Measurements from ENCODE around the gene TTPAL. TPM values are rescaled to one million over a fixed set of nuclear protein-coding genes. Genes with fewer than 3 reads are reported as not detected.

The TTPAL gene
- total and polyA plus RNA-seq, 4 donors: 11.6 to 39.7 (median 17.6) TPM

DNA sequence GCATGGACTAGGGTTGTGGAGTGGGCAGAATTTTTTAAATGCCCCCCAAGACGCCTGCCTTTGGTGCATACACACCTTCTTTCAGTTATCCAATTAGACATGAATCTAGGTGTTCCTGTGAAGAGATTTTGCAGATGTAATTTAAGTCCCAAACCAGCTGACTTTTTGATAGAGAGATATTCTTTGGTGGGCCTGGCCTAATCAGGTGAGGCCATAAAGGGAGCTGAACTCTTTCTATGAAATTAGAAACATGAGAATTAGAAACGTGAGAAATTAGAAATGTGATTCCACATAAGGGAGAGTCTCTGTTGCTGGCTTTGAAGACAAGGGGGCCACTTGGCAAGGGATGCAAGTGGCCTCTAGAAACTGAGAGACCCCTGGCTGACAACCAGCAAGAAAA, 36.4 kb upstream of the TTPAL start (continued):
- TF ChIP-seq, protein P1, sequence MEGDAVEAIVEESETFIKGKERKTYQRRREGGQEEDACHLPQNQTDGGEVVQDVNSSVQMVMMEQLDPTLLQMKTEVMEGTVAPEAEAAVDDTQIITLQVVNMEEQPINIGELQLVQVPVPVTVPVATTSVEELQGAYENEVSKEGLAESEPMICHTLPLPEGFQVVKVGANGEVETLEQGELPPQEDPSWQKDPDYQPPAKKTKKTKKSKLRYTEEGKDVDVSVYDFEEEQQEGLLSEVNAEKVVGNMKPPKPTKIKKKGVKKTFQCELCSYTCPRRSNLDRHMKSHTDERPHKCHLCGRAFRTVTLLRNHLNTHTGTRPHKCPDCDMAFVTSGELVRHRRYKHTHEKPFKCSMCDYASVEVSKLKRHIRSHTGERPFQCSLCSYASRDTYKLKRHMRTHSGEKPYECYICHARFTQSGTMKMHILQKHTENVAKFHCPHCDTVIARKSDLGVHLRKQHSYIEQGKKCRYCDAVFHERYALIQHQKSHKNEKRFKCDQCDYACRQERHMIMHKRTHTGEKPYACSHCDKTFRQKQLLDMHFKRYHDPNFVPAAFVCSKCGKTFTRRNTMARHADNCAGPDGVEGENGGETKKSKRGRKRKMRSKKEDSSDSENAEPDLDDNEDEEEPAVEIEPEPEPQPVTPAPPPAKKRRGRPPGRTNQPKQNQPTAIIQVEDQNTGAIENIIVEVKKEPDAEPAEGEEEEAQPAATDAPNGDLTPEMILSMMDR (IDR thresholded peaks at IDR 0.05; ENCODE audit: low read depth, low read length, missing input control): no peak
- TF ChIP-seq NR2F2 (IDR thresholded peaks at IDR 0.05): no peak

DNA sequence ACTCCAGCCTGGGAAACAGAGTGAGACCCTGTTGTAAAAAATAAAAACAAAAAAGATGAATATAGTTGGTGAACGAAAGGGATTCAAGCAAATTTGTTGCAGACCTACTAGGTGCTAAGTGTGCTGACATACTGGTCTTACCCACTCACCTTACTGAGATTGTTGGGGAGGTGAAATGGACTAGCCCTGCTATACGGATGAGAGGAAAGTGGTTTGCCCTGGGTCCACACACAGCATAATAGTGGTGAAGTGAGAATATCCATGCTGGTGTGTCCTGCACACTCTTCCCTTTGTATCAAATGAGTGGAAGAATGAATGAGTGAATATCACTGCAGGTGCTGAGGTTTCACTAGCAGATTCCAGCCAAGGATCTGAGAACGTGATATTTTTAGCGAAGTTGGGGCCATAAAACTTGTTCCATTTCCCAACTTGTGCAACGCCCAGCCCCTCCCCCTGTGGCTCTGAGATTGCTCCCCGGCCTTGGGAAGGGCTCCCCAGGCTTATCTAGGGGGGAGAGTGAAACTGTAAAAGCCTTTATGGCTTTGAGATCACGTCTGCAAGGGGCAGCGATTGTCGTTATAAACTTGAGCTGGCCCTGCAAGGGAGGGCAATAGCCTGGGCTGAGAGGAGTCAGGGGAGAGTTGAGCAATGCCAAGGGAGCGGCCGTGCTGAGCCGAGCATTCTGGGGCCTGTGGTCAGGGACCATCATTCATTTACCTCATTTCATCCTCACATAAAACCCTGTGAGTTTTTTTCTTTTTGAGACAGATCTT, 33.2 kb upstream of the TTPAL start:
- peak overlapping the region; percentile 5 to 29 for H3K27ac ChIP-seq (ENCODE audit: low read depth in 1 of 2, low read length in 2 of 2)
- H3K9ac ChIP-seq (ENCODE audit: low read depth in 1 of 2, low read length in 2 of 2): no peak overlapping the region
- no peaks in the 10 kb centered on the region for H3K36me3 ChIP-seq (ENCODE audit: control insufficient read depth in 4 of 4, insufficient read depth in 3 of 4, low read depth in 1 of 4, low read length in 3 of 4)
- WGBS: 29% methylated on average over 12 of the region's 12 CpGs
- H3K27me3 ChIP-seq (ENCODE audit: control insufficient read depth in 4 of 4, insufficient read depth in 4 of 4, low read length in 3 of 4): no peaks in the 10 kb centered on the region
- TF ChIP-seq, protein P1 (IDR thresholded peaks at IDR 0.05; ENCODE audit: low read depth, low read length, missing input control): no peak
- TF ChIP-seq RXRA (IDR thresholded peaks at IDR 0.05) (peak; percentile 58 to 66), JUND (IDR thresholded peaks at IDR 0.05) (no peak), RAD21 (IDR thresholded peaks at IDR 0.05) (peak in 1 of 2 donors; percentile 13), NR2F2 (IDR thresholded peaks at IDR 0.05) (no peak), YY1 (IDR thresholded peaks at IDR 0.05) (peak; percentile 22), HNF4A (conservative IDR thresholded peaks at IDR 0.05) (peak; percentile 21 to 28)
- TF ChIP-seq, protein P2, sequence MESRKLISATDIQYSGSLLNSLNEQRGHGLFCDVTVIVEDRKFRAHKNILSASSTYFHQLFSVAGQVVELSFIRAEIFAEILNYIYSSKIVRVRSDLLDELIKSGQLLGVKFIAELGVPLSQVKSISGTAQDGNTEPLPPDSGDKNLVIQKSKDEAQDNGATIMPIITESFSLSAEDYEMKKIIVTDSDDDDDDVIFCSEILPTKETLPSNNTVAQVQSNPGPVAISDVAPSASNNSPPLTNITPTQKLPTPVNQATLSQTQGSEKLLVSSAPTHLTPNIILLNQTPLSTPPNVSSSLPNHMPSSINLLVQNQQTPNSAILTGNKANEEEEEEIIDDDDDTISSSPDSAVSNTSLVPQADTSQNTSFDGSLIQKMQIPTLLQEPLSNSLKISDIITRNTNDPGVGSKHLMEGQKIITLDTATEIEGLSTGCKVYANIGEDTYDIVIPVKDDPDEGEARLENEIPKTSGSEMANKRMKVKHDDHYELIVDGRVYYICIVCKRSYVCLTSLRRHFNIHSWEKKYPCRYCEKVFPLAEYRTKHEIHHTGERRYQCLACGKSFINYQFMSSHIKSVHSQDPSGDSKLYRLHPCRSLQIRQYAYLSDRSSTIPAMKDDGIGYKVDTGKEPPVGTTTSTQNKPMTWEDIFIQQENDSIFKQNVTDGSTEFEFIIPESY (IDR thresholded peaks at IDR 0.05): no peak
- DNase-seq (ENCODE audit: low spot score): no peak
- no peak overlapping the region for H3K4me3 ChIP-seq (ENCODE audit: low read depth in 1 of 3, low read length in 3 of 3)
- no peaks in the 10 kb centered on the region for H3K9me3 ChIP-seq (ENCODE audit: control insufficient read depth in 4 of 4, low read length in 3 of 4)
- peaks cover 0 to 11% (median 8%) of the 10 kb centered on the region in 4 donors for H3K4me1 ChIP-seq (ENCODE audit: control insufficient read depth in 4 of 4, insufficient read depth in 4 of 4, low read length in 3 of 4)

DNA sequence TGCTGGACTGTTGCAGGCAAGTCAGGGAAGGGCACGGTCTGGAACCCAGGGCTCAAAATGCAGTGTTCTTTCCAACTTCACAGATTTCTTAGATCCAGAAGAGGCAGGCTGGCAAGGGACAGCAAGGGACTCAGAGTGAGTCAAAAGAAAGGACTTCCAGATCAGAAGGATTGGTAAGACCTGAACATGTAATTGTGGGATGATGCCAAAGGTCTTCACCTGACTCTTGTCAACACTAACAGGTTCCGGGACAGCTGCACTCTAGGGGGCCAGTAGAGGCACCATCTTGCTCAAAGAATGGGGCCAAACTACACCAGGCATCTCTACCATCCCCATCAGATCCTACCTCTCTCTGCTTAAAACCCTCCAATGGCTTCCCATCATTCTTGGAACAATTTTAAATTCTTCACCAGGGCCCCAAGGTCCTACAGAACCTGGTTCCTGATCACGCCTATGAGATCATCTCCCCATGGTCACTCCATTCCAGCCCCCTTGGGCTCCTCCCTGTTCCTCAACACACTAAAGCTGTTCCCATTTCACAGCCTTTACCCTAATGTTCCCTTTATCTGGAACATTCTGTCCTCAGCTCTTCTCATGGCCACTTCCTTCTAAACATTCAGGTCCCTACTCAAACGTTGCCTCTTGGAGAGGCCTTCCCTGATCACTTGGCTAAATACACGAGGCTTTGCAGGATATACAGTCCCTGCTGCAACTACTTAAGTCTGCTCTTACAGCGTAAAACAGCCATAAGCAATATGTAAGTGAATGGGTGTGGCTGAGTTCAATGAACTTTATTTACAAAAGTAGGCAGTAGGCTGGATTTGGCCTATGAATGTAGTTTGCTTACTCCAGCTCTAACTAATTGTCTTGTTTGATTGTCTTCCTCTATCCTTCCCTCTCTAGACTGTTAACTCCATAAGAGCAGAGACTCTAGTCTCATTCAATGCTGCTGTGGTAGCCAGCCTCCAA, 29.6 kb upstream of the TTPAL start:
- H3K27me3 ChIP-seq (ENCODE audit: control insufficient read depth in 4 of 4, insufficient read depth in 4 of 4, low read length in 3 of 4): no peaks in the 10 kb centered on the region
- H3K4me3 ChIP-seq (ENCODE audit: low read depth in 1 of 3, low read length in 3 of 3): no peak overlapping the region
- TF ChIP-seq, protein P3, sequence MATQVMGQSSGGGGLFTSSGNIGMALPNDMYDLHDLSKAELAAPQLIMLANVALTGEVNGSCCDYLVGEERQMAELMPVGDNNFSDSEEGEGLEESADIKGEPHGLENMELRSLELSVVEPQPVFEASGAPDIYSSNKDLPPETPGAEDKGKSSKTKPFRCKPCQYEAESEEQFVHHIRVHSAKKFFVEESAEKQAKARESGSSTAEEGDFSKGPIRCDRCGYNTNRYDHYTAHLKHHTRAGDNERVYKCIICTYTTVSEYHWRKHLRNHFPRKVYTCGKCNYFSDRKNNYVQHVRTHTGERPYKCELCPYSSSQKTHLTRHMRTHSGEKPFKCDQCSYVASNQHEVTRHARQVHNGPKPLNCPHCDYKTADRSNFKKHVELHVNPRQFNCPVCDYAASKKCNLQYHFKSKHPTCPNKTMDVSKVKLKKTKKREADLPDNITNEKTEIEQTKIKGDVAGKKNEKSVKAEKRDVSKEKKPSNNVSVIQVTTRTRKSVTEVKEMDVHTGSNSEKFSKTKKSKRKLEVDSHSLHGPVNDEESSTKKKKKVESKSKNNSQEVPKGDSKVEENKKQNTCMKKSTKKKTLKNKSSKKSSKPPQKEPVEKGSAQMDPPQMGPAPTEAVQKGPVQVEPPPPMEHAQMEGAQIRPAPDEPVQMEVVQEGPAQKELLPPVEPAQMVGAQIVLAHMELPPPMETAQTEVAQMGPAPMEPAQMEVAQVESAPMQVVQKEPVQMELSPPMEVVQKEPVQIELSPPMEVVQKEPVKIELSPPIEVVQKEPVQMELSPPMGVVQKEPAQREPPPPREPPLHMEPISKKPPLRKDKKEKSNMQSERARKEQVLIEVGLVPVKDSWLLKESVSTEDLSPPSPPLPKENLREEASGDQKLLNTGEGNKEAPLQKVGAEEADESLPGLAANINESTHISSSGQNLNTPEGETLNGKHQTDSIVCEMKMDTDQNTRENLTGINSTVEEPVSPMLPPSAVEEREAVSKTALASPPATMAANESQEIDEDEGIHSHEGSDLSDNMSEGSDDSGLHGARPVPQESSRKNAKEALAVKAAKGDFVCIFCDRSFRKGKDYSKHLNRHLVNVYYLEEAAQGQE (IDR thresholded peaks at IDR 0.05): no peak
- peak in 1 of 2 donors; percentile 10 for TF ChIP-seq RXRA (IDR thresholded peaks at IDR 0.05)
- H3K36me3 ChIP-seq (ENCODE audit: control insufficient read depth in 4 of 4, insufficient read depth in 3 of 4, low read depth in 1 of 4, low read length in 3 of 4): no peaks in the 10 kb centered on the region
- H3K4me1 ChIP-seq (ENCODE audit: control insufficient read depth in 4 of 4, insufficient read depth in 4 of 4, low read length in 3 of 4): peaks cover 4 to 24% (median 16%) of the 10 kb centered on the region in 4 donors
- DNase-seq (ENCODE audit: low spot score): no peak
- WGBS: 76% methylated on average over 6 of the region's 6 CpGs
- no peak overlapping the region for H3K9ac ChIP-seq (ENCODE audit: low read depth in 1 of 2, low read length in 2 of 2)
- no peaks in the 10 kb centered on the region for H3K9me3 ChIP-seq (ENCODE audit: control insufficient read depth in 4 of 4, low read length in 3 of 4)
- H3K27ac ChIP-seq (ENCODE audit: low read depth in 1 of 2, low read length in 2 of 2): peak overlapping the region; percentile 23 to 25
